HepG2 (cell line): ENCODE results near the gene HES3.

Experiments
- CREB1 ChIP-seq, 2 experiments: fragments of 450-650 bp in 1 of 2; IDR thresholded peaks; 2 replicates each; pipeline ENCODE4 v1.6.1; 2016 to 2017; ENCODE audit warnings: control low read depth in 1 of 2, mild to moderate bottlenecking in 1 of 2, missing compliant biosample characterization in 1 of 2, missing genetic modification characterization in 1 of 2
- HMG20A ChIP-seq: IDR thresholded peaks from 2 replicates; pipeline ENCODE4 v1.6.1; 2016; ENCODE audit warnings: borderline replicate concordance
- JUN ChIP-seq: sonication (generic); formaldehyde crosslinking; IDR thresholded peaks from 2 replicates; pipeline ENCODE4 v1.4.0; 2020; ENCODE audit warnings: mild to moderate bottlenecking, missing genetic modification reagents
- KDM1A ChIP-seq: IDR thresholded peaks from 2 replicates; pipeline ENCODE4 v1.6.1; 2016; ENCODE audit warnings: missing compliant biosample characterization
- MAFK ChIP-seq, 2 experiments: IDR thresholded peaks in 1 of 2; conservative IDR thresholded peaks in 1 of 2; 2 replicates each; pipeline ENCODE4 v1.6.1; 2011; ENCODE audit warnings: improper control_type of control experiment in 2 of 2, low read length in 2 of 2
- NFRKB ChIP-seq: fragments of 450-650 bp; IDR thresholded peaks from 2 replicates; pipeline ENCODE4 v1.6.1; 2017
- POLR2A ChIP-seq, 2 experiments: IDR thresholded peaks; 2 replicates each; pipeline ENCODE4 v1.6.1; 2011; ENCODE audit warnings: low read depth in 2 of 2, low read length in 2 of 2, mild to moderate bottlenecking in 1 of 2, moderate library complexity in 1 of 2; ENCODE audit not compliant: insufficient read depth in 1 of 2
- WIZ ChIP-seq: sonication (generic); formaldehyde crosslinking; IDR thresholded peaks from 2 replicates; pipeline ENCODE4 v1.5.1; 2020; ENCODE audit warnings: mild to moderate bottlenecking, missing genetic modification reagents
- ZBTB20 ChIP-seq: sonication (generic); formaldehyde crosslinking; IDR thresholded peaks from 2 replicates; pipeline ENCODE4 v1.8.1; 2023; ENCODE audit warnings: missing genetic modification reagents, low read depth, mild to moderate bottlenecking, borderline replicate concordance
- ZBTB8A ChIP-seq: sonication (generic); formaldehyde crosslinking; IDR thresholded peaks from 2 replicates; pipeline ENCODE4 v1.4.0; 2020; ENCODE audit warnings: mild to moderate bottlenecking, low read depth, missing genetic modification reagents, borderline replicate concordance
- ZNF274 ChIP-seq: sonication (generic); formaldehyde crosslinking; IDR thresholded peaks from 2 replicates; pipeline ENCODE4 v1.5.1; 2020; ENCODE audit warnings: mild to moderate bottlenecking, missing genetic modification reagents
- ZNF337 ChIP-seq: sonication (generic); formaldehyde crosslinking; IDR thresholded peaks from 2 replicates; pipeline ENCODE4 v1.5.1; 2020; ENCODE audit warnings: missing genetic modification reagents, low read depth, mild to moderate bottlenecking, borderline replicate concordance
- TF ChIP-seq, protein P1 (sequence below): IDR thresholded peaks from 2 replicates; pipeline ENCODE4 v1.6.1; 2016; ENCODE audit warnings: missing genetic modification reagents, missing compliant biosample characterization

DNA sequence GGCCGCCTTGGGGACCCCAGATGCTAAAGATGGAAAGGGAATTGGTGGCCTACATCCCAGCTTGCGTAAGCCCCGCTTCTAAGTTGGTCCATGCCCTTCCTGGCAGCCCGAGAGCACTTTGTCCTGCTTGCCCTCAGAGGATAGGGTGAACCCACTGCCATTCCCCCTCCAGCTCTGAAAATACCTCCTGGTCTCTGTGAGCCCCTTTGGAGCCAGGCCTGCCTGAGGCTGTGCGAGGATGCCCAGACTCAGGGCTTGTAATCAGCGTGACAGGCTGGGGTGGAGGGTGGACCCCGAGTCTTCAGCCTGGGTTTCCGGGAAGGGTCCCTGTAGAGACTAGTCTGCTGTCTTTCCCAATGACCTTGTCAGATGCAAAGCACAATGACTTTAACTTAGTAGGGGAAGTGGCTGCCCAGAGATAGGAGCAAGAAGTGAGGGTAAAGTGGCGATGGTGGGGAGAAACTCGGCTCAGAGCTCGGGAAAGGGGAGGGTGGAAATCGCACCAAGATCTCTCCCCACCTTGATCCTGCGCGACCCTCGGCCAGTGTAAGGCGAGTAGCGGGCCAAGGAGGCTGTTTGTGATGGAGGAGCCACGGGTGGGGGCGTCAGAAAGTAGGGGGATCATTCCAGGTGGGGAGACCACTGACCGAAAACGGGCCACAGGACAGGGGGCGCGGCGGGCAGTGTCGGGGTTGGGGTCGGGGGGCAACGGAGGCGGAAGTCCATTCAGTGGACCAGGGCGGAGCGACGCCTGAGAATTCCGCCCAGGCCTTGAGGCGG lies 2.7 kb upstream of the HES3 start:
- no peak for TF ChIP-seq ZNF274
- no peak for TF ChIP-seq POLR2A (IDR thresholded peaks at IDR 0.05; ENCODE audit: insufficient read depth in 1 of 2, low read depth in 2 of 2, low read length in 2 of 2)
- TF ChIP-seq NFRKB, result no peak
- no peak for TF ChIP-seq ZNF337
- no peak for TF ChIP-seq MAFK (conservative IDR thresholded peaks at IDR 0.05 in 1 of 2, IDR thresholded peaks at IDR 0.05 in 1 of 2; ENCODE audit: low read length in 2 of 2)
- no peak for TF ChIP-seq KDM1A (CRISPR knock-in tag)
- TF ChIP-seq JUN (CRISPR knock-in tag), result no peak
- TF ChIP-seq WIZ (CRISPR knock-in tag), result no peak
- no peak for TF ChIP-seq HMG20A
- TF ChIP-seq ZBTB8A (CRISPR knock-in tag), result no peak
- TF ChIP-seq CREB1 (IDR thresholded peaks at IDR 0.05), result no peak
- no peak for TF ChIP-seq CREB1 (CRISPR knock-in tag; IDR thresholded peaks at IDR 0.05)
- no peak for TF ChIP-seq ZBTB20 (CRISPR knock-in tag)
- TF ChIP-seq, protein P1, sequence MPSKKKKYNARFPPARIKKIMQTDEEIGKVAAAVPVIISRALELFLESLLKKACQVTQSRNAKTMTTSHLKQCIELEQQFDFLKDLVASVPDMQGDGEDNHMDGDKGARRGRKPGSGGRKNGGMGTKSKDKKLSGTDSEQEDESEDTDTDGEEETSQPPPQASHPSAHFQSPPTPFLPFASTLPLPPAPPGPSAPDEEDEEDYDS (CRISPR knock-in tag), result no peak
